Prostate gland (tissue), 2 donors: ENCODE data around the gene UTP14A. TPM values are rescaled to one million over a fixed set of nuclear protein-coding genes. Genes with fewer than 3 reads are reported as not detected.
A peak's percentile ranks its signal among the peaks of the same experiment; 100 is the strongest.

Experiments
- DNase-seq: peaks from one replicate; pipeline ENCODE4 v3.0.0-alpha.2; 2019; ENCODE audit warnings: low spot score
- H3K27ac ChIP-seq, 2 donors: fragments of 200-600 bp; sonication (generic); 2 replicates each; pipeline ENCODE4 v1.5.1; 2017 to 2019
- H3K27me3 ChIP-seq: fragments of 200-600 bp; sonication (generic); replicated peaks from 2 replicates; pipeline ENCODE4 v1.5.1; 2019; ENCODE audit not compliant: insufficient read depth
- H3K36me3 ChIP-seq, 2 donors: fragments of 200-600 bp; sonication (generic); 1 replicate in 1 of 2; 2 replicates in 1 of 2; pipeline versions ENCODE4 v1.5.1 to v1.8.1; 2017 to 2019
- H3K4me1 ChIP-seq: fragments of 200-600 bp; sonication (generic); replicated peaks from 2 replicates; pipeline ENCODE4 v1.5.1; 2019
- H3K4me3 ChIP-seq, 2 donors: fragments of 200-600 bp; sonication (generic); 2 replicates each; pipeline ENCODE4 v1.5.1; 2017 to 2019
- H3K9me3 ChIP-seq: fragments of 200-600 bp; sonication (generic); 2 replicates; pipeline ENCODE4 v1.5.1; 2017
- POLR2A ChIP-seq: fragments of 450-650 bp; IDR thresholded peaks from one replicate; pipeline ENCODE4 v1.6.1; 2016; ENCODE audit warnings: antibody characterized with exemption, mild to moderate bottlenecking
- POLR2AphosphoS5 ChIP-seq: sonication (generic); formaldehyde crosslinking; IDR thresholded peaks from one replicate; pipeline ENCODE4 v1.6.1; 2017; ENCODE audit warnings: antibody characterized with exemption
- whole genome bisulfite sequencing: methylation state at CpG from one replicate; pipeline ENCODE4 v1.1.5; 2018; 5-methylcytosine and 5-hydroxymethylcytosine counted together
- intact Hi-C: fragments of 100-400 bp; cut with DNase I; formaldehyde crosslinking; loops from one replicate; pipeline ENCODE4 v1.14.2; 2022
- total RNA-seq, 2 donors: library from RNA; depleted of rRNA; stranded (reverse); fragments of >200 nt; gene quantifications; one replicate each; pipeline ENCODE4 v1.1.0, GENCODE V29; 2016
- TF ChIP-seq, protein P1 (sequence below), 4 experiments: fragments of 200-600 bp in 2 of 4; fragments of 450-650 bp in 2 of 4; sonication (generic) in 2 of 4; IDR thresholded peaks; 1 replicate in 3 of 4; 2 replicates in 1 of 4; pipeline ENCODE4 v1.5.1; 2016 to 2019; ENCODE audit warnings: antibody characterized with exemption in 4 of 4, mild to moderate bottlenecking in 2 of 4, moderate library complexity in 2 of 4

Gene UTP14A
- total RNA-seq, 2 donors from 2014 or later: 8.2 to 11.3 TPM

DNA sequence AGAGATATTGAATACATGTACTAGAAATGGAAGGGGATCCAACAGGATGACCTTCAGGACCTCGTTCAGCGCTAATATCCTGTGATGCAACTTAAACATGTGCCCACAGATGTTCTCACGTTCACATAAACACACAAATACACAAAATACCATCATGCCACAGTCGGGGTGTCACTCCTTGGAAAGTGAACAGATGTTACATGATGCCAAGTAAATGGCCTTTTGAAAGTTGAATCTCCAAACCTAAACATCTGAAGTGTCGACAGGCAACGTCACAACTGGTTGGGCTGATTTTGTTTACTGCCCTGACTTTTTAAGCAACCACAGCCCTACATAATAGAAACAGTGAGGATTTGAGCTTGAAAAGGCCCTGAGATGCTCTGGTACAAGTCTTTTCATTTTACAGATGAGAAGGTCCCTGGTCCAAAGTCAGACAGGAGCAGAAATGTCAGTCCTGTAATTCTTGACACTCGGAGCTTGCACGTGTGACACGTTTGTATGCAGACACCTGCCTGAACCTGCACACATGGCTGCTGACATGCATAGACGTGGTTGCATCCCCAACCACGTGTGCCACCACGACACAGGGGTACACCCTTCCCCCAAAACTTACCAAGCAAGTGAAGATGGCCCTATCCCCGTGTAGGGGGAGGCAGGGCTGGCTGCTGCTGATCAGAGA lies 53.0 kb downstream of the UTP14A start:
- no peaks in the 10 kb centered on the region for H3K4me1 ChIP-seq
- no peak for DNase-seq
- H3K36me3 ChIP-seq: no peaks in the 10 kb centered on the region
- intact Hi-C loops: no loop called here
- TF ChIP-seq POLR2A: no peak
- TF ChIP-seq POLR2AphosphoS5: no peak
- TF ChIP-seq, protein P1, sequence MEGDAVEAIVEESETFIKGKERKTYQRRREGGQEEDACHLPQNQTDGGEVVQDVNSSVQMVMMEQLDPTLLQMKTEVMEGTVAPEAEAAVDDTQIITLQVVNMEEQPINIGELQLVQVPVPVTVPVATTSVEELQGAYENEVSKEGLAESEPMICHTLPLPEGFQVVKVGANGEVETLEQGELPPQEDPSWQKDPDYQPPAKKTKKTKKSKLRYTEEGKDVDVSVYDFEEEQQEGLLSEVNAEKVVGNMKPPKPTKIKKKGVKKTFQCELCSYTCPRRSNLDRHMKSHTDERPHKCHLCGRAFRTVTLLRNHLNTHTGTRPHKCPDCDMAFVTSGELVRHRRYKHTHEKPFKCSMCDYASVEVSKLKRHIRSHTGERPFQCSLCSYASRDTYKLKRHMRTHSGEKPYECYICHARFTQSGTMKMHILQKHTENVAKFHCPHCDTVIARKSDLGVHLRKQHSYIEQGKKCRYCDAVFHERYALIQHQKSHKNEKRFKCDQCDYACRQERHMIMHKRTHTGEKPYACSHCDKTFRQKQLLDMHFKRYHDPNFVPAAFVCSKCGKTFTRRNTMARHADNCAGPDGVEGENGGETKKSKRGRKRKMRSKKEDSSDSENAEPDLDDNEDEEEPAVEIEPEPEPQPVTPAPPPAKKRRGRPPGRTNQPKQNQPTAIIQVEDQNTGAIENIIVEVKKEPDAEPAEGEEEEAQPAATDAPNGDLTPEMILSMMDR (IDR thresholded peaks at IDR 0.05): no peak
- no peaks in the 10 kb centered on the region for H3K27me3 ChIP-seq
- no peaks in the 10 kb centered on the region for H3K9me3 ChIP-seq
- WGBS: 46% methylated on average over 12 of the region's 13 CpGs
- no peak overlapping the region for H3K4me3 ChIP-seq
- H3K27ac ChIP-seq: no peak overlapping the region

DNA sequence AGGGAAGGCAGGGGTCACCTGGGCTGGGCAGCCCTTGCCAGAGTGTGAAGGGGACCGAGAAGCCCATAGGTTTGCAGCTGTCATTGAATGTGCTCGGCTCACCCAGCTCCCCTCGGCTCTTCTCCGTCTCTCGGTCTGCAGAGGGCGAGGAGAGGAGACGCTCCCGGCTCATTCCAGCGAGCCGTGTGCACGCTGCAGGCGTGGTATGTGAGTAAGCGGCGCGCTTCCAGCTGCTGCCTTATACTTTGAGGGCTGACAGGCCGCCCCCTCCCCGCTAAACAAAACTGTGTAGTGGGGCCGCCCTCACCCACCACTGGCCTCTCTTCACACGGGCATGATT lies 53.5 kb downstream of the UTP14A start:
- WGBS: 11% methylated on average over 4 of the region's 19 CpGs
- no peak overlapping the region for H3K27ac ChIP-seq
- intact Hi-C loops: no loop called here

DNA sequence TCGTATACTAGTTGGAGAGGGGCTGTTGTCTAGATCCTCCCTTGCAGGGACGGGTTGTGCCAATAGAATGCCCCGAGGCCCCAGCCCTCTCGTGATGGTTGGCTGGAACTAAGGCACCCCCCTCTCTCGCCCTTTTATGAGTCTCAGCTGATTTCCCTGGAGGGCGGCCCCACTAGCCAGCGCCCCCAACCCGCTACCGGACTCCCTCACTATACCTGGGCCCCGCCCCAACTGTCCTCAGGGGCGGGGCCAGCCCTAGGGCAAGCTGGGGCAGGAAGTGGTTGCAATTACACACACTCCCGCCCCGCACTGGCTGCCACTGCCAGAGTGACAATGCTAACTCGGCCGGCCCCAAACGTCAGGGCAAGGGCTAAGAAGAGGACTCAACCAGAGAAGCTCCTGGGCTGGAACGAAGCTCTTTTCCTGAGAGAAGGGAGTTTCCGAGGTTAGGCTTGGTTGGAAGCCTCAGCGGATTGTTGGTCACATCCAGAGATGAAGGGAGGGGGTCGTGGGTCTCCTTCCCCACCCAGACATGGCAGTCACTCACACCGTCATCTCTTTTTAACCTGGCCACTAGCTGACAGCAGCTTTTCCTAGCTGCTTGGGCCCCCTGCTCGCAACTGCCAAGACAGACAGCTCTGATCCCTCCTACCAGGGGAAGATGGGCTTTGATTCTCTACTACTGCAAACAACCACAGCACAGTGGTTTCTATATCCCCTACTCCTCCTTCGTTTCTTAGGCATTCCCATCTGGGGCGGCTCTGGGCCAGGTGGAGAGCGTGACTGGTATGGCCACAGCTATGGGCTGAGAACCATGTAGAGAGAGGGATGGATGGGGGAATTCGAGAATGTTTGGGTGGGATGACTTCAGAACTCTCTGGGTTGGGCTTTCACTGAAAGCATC lies 55.5 kb downstream of the UTP14A start:
- no peaks in the 10 kb centered on the region for H3K4me1 ChIP-seq
- H3K36me3 ChIP-seq: no peaks in the 10 kb centered on the region
- no peaks in the 10 kb centered on the region for H3K9me3 ChIP-seq
- intact Hi-C loops: no loop called here
- WGBS: 26% methylated on average over 22 of the region's 26 CpGs
- peak; percentile 50 for DNase-seq
- no peaks in the 10 kb centered on the region for H3K27me3 ChIP-seq
- H3K4me3 ChIP-seq: no peak overlapping the region
- TF ChIP-seq POLR2AphosphoS5 (peak; percentile 14), POLR2A (no peak)
- TF ChIP-seq, protein P1 (IDR thresholded peaks at IDR 0.05): no peak
- H3K27ac ChIP-seq: no peak overlapping the region

More for the DNA sequence above, 53.5 kb downstream of the UTP14A start:
- Histone ChIP-seq H3K4me1 (no peaks in the 10 kb centered on the region), H3K4me3 (no peak overlapping the region), H3K27me3 (no peaks in the 10 kb centered on the region), H3K9me3 (no peaks in the 10 kb centered on the region), H3K36me3 (no peaks in the 10 kb centered on the region)
- no peak for DNase-seq
- TF ChIP-seq, protein P1 (IDR thresholded peaks at IDR 0.05): no peak
- TF ChIP-seq POLR2A: no peak
- no peak for TF ChIP-seq POLR2AphosphoS5

DNA sequence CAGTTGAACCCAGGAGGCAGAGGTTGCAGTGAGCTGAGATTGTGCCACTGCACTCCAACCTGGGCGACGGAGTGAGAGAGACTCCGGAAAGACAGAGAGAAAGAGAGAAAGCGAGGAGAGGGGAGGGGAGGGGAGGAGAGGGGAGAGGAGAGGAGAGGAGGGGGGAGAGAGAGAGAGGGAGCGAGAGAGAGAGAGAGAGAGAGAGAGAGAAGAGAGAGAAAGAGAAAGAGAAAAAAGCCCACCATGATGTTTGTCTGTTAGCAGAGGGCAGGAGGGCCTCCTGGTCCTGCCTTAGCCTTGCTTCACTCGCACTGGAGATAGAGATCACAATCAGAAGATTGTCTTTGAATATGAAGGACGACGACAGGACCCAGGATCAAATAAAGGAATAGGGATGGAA lies 57.8 kb downstream of the UTP14A start:
- intact Hi-C loops: no loop called here
- Histone ChIP-seq H3K36me3 (no peaks in the 10 kb centered on the region), H3K4me1 (no peaks in the 10 kb centered on the region), H3K27ac (no peak overlapping the region), H3K9me3 (no peaks in the 10 kb centered on the region), H3K4me3 (no peak overlapping the region), H3K27me3 (no peaks in the 10 kb centered on the region)
- TF ChIP-seq POLR2AphosphoS5 (no peak), POLR2A (no peak)
- TF ChIP-seq, protein P1 (IDR thresholded peaks at IDR 0.05): no peak
- DNase-seq: no peak
- 95% methylated on average over 8 of the region's 8 CpGs for WGBS
